Cardiac septum (tissue), 1 donor: ENCODE data around the gene ACTG1. TPM values are rescaled to one million over a fixed set of nuclear protein-coding genes. Genes with fewer than 3 reads are reported as not detected.

Experiments used
- DNase-seq: peaks from one replicate; pipeline ENCODE4 v3.0.0-alpha.2; 2020; ENCODE audit warnings: low spot score
- intact Hi-C: fragments of 100-400 bp; cut with DNase I; formaldehyde crosslinking; loops from one replicate; pipeline ENCODE4 v1.14.0; 2022
- total RNA-seq: library from RNA; stranded (reverse); fragmentation: NEBNext Ultra II Directional; extraction: Animal tissue kit (Norgen Biotek cat#: 25700); gene quantifications from one replicate; pipeline ENCODE4 v1.2.1, GENCODE V29; 2021
- donor health status: DM: no; HTN: no; CAD: no.

The ACTG1 gene
- total RNA-seq, 1 donor from 2014 or later, result 634 TPM

GRCh38 chr17:81489012-81489997 is 23.3 kb downstream of the ACTG1 start:
- intact Hi-C loops, result no loop called here
- no peak for DNase-seq

DNA sequence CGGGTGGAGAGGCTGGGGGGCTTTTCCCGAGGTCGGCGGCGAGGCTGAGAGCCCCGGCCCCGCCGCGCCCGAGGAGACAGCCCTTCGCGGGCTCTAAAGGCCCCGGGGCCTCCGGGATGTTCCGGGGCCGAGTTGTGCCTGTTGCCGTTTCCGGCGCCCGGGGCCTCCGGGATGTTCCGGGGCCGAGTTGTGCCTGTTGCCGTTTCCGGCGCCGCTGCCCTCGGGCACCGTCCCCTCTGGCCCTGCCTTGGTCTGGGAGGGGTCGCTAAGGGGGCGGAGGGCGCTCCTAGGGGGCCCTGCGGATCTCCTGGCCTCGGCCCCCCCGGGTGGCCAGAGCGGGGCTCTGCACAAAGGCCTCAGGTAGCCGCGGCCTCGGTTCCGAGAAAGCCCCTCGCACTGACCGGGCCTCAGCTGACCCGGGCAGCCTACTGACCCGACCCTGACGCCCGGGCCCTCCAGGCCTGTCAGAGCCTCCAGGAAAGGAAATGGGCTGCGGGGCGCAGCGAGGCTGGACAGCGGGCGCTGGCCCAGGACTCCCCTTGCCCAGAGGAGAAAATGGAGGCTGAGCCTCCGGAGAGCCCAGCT is 24.2 kb downstream of the ACTG1 start:
- DNase-seq, result no peak
- intact Hi-C loops, result no loop called here

GRCh38 chr17:81487487-81488275 is 24.9 kb downstream of the ACTG1 start:
- DNase-seq, result peak; percentile 89
- intact Hi-C loops, result no loop called here

- intact Hi-C loops, result no loop called here
- DNase-seq, result no peak
Observed at GRCh38 chr17:81487089-81487486, 25.5 kb downstream of the ACTG1 start.

DNA sequence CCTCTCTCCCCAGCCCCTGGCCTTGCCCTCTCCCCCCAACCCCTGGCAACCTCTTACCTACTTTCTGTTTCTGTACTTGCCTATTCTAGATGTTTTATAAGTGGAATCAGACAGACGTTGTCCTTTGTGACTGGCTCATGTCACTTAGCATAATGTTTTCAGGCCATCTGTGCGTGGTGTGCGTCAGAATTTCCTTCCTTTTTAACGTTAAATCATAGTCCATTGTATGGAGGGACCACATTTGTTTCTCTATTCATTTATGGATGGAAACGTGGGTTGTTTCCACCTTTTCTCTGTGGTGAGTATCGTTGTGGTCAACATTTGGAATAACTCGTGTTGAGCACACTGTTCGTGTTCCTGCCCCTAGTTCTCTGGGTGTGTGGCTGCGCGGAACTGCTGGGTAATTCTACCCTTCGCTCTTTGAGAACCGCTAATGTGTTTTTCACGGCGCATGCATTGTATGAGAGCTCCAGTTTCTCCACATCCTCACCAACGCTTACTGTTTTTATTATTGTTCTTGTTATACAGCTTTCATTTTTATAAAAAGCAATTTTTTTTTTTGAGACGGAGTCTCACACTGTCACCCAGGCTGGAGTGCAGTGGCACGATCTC is 26.3 kb downstream of the ACTG1 start:
- no peak for DNase-seq
- intact Hi-C loops, result no loop called here

DNA sequence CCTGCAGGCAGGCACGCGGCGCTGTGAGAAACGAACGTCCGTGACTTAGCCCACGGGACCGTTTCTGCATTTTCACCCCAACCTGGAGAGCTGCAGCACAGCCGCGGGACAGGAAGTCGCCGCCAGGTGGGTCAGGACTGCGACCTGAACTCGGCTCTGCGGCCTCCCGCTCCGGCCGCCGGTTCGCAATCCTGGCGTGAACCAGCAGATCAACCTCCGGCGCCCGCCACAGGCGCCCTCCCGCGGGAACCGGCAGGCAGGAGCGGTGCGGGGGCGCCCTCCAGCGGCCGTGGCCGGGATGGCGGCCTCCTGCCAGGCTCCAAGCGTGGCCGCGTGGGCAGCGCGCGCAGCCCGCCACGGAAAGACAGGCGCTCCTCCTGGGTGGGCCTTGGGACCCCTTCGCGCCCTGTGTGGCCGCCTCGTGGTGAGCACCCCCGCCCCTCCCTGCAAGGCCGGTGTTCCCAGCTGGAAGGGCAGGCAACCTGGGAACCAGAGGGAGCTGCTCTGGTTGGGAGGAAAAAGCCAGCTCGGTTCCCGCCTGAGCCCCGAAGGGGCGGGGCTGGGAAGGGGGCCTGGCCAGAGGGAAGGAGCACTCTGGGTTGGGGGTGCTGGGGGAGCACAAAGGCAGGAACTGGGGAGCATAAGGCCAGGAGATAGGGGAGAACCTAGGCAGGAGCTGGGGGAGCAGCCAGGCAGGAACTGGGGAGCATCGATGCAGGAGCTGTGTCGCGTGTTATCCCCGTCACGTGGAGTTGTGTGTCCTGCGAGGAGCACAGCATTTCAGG is 28.2 kb downstream of the ACTG1 start:
- peak; percentile 95 for DNase-seq
- intact Hi-C loops, result loop anchor here (1.0 to 5.0 kb wide), 2 partner anchors 192 to 231 kb away; no protein-coding TSS in a partner anchor

GRCh38 chr17:81483862-81484194 is 28.8 kb downstream of the ACTG1 start:
- no peak for DNase-seq
- intact Hi-C loops, result loop anchor here (1.0 to 5.0 kb wide), 4 partner anchors 57 to 231 kb away; partner anchors contain the start of gene BAHCC1

DNA sequence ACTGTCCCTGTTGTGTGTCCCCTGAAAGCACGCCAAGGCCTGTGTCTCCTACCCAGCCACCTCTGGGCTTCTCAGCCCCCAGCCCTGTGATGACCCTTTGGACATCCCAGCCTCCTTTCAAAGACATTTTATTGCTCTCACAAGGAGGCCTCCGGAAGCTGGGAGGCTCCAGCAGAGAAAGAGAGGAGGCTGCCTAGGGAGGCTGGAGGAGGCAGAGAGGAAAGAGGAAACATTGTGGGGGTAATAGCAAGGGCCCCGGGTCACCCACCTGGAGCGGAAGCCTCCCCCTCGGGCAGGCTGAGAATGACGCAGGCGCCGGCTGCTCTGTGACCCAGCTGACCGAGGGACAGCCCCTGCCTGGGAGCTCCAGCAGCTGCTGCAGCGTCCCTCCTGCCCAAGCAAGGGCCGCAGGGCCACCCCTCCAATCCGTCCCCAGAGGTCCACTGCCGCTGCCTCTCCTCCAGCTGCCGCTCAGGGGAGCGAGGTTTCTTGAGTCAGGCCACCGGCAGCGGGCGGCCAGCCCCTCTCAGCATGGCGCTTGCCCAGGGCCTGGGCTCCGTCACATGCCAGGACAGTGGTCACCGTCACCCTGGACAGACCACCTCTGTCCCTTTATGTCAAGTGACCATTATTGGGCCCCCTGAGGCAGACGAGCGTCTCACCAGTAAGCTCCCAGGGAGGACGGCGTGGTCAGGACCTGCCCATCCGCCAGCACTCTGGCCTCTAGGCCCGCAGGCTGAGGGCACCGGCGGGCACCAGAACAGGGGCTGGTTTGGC is 29.3 kb downstream of the ACTG1 start:
- DNase-seq, result no peak
- intact Hi-C loops, result loop anchor here (2.0 to 5.0 kb wide), 3 partner anchors 56 to 191 kb away; partner anchors contain the start of gene BAHCC1

DNA sequence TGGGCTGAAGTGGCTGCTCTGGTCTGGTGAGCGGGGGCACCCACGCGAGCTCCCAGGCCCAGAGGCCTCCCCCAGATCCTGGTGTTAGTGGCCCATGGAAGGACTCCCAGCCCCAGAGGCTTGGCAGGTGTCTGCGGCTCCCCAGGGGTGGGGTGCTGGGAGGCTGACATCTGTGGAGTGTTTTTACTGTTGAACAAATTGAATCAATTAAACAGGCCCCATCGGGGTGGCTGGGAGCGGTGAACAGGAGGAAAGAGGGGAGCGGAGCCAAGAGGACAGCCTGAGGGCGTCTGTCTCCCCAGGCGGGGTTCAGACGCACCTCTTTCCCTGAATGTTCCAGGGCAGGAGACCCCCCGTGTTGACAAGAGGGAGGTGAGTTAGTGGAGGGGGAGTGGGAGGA is 29.9 kb downstream of the ACTG1 start:
- intact Hi-C loops, result loop anchor here (2.0 to 5.0 kb wide), 3 partner anchors 56 to 190 kb away; partner anchors contain the start of gene BAHCC1
- DNase-seq, result no peak

DNA sequence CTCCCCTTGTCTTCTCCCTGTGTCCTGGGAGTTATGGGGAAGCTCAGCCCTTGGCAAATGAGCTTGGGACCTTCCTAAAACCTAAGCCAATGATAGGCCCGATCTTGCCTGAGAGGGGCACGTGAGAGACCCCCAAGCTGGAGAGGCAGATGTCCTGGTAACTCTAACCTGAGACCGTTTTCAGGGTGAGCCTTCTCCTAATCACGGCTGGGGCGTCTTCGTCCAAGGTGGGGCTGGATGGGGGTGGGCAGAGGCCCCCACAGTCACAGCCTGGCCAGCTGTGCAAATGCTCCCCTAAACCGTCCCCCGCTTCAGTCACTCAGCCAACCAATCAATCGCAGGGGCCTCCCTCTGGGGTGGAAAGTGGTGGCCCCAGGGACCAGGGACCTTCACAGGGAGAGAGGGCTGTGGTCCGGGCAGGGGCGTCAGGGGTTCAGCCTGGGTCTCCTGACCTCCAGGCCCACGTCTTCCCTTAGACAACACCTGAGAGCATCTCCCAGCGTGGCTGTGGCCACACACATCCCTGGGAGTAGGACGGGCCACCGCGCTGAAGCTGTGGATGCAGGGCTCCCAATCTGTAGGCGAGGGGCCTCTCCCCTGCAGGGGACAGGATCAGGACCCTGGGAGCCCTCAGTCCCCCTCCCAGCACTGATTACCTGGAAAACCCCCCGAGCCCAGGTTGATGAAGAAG is 30.6 kb downstream of the ACTG1 start:
- DNase-seq, result no peak
- intact Hi-C loops, result loop anchor here (2.0 to 5.0 kb wide), 3 partner anchors 55 to 190 kb away; partner anchors contain the start of gene BAHCC1

- intact Hi-C loops, result loop anchor here (5.0 kb wide), 1 partner anchor 189 kb away; no protein-coding TSS in a partner anchor
- DNase-seq, result peak; percentile 85
Observed at GRCh38 chr17:81481073-81481799, 31.4 kb downstream of the ACTG1 start.

- no peak for DNase-seq
- intact Hi-C loops, result loop anchor here (5.0 kb wide), 1 partner anchor 188 kb away; no protein-coding TSS in a partner anchor
Observed at GRCh38 chr17:81480140-81481072, 32.2 kb downstream of the ACTG1 start.

- DNase-seq, result no peak
- intact Hi-C loops, result loop anchor here (5.0 kb wide), 1 partner anchor 187 kb away; no protein-coding TSS in a partner anchor
Observed at GRCh38 chr17:81479175-81480071, 33.2 kb downstream of the ACTG1 start.

GRCh38 chr17:81478119-81478518 is 34.5 kb downstream of the ACTG1 start:
- intact Hi-C loops, result no loop called here
- peak; percentile 68 for DNase-seq
